Endothelial cell of umbilical vein (primary cell): ENCODE data around the gene ZNF214. TPM values are rescaled to one million over a fixed set of nuclear protein-coding genes. Genes with fewer than 3 reads are reported as not detected.

Experiments used
- BruUV-seq: library from RNA; stranded (reverse); fragments of 400-500 nt; replicated peaks from 2 replicates; lab custom pipeline; 2021; lab: Mats Ljungman, UMichigan
- CTCF ChIA-PET: fragments of 300-600, 350-600 bp; sonication (Branson Sonifier 250); formaldehyde crosslinking; loops from one replicate; lab custom pipeline; 2021; ENCODE audit warnings: antibody characterized with exemption, inconsistent platforms; lab: Charles Lee
- POLR2A ChIA-PET: fragments of 300-600, 350-600 bp; sonication (Branson Sonifier 250); formaldehyde crosslinking; loops from one replicate; lab custom pipeline; 2021; ENCODE audit warnings: antibody characterized with exemption, inconsistent platforms; lab: Charles Lee
- DNase-seq: peaks from one replicate; pipeline ENCODE4 v3.0.0-alpha.2; 2011; ENCODE audit warnings: low read depth, low spot score
- FAIRE-seq: peaks from 2 replicates; lab custom pipeline; 2011; peaks lifted over from hg19 to GRCh38; lab: Jason Lieb, UNC
- H2AFZ ChIP-seq: 2 replicates; pipeline ENCODE4 v1.6.0; 2012; ENCODE audit warnings: low read depth, low read length, control low read depth, inconsistent platforms
- H3K27ac ChIP-seq: 2 replicates; pipeline ENCODE4 v1.5.1; 2011; ENCODE audit warnings: low read depth, mild to moderate bottlenecking, control low read depth, low read length, moderate library complexity; ENCODE audit not compliant: insufficient read depth
- H3K27me3 ChIP-seq, 2 experiments: 2 replicates each; pipeline versions ENCODE4 v1.6.0 to v1.6.1; 2011; ENCODE audit warnings: low read length in 2 of 2, mixed read lengths in 1 of 2; ENCODE audit not compliant: control insufficient read depth in 2 of 2, insufficient read depth in 2 of 2
- H3K36me3 ChIP-seq, 2 experiments: 2 replicates in 1 of 2; 3 replicates in 1 of 2; pipeline ENCODE4 v1.5.1; 2011; ENCODE audit warnings: low read length in 2 of 2, mild to moderate bottlenecking in 1 of 2, moderate library complexity in 1 of 2; ENCODE audit not compliant: control insufficient read depth in 2 of 2, insufficient read depth in 2 of 2; ENCODE audit errors: extremely low read depth in 1 of 2
- H3K4me1 ChIP-seq: 3 replicates; pipeline ENCODE4 v1.5.1; 2011; ENCODE audit warnings: mild to moderate bottlenecking, low read length; ENCODE audit not compliant: control insufficient read depth, insufficient read depth; ENCODE audit errors: extremely low read depth
- H3K4me2 ChIP-seq: 2 replicates; pipeline ENCODE4 v1.6.1; 2011; ENCODE audit warnings: low read length, control low read depth, mixed read lengths; ENCODE audit not compliant: insufficient read depth
- H3K4me3 ChIP-seq, 3 experiments: fragments of 200-600 bp in 1 of 3; sonication (generic), shearing (Covaris generic) in 1 of 3; replicated peaks in 1 of 3; 2 replicates each; pipeline ENCODE4 v1.5.1; 2011 to 2016; ENCODE audit warnings: control low read depth in 3 of 3, low read length in 3 of 3, mild to moderate bottlenecking in 2 of 3, inconsistent platforms in 1 of 3, low read depth in 1 of 3, moderate library complexity in 1 of 3; ENCODE audit not compliant: insufficient read depth in 1 of 3
- H3K79me2 ChIP-seq: 2 replicates; pipeline ENCODE4 v1.6.0; 2012; ENCODE audit warnings: low read length, inconsistent platforms; ENCODE audit not compliant: control insufficient read depth, insufficient read depth
- H3K9ac ChIP-seq: replicated peaks from 2 replicates; pipeline ENCODE3; 2011; ENCODE audit warnings: low read length, control low read depth; ENCODE audit not compliant: insufficient read depth; ENCODE audit errors: extremely low read depth
- H3K9me1 ChIP-seq: replicated peaks from 3 replicates; pipeline ENCODE4 v1.6.0; 2011; ENCODE audit warnings: mild to moderate bottlenecking, low read length; ENCODE audit not compliant: control insufficient read depth, insufficient read depth; ENCODE audit errors: extremely low read depth
- H3K9me3 ChIP-seq: replicated peaks from 2 replicates; pipeline ENCODE4 v1.5.1; 2012; ENCODE audit warnings: low read length, inconsistent platforms; ENCODE audit not compliant: control insufficient read depth, insufficient read depth
- H4K20me1 ChIP-seq: replicated peaks from 2 replicates; pipeline ENCODE3; 2011; ENCODE audit warnings: mild to moderate bottlenecking, low read length; ENCODE audit not compliant: control insufficient read depth, insufficient read depth; ENCODE audit errors: extremely low read depth
- CTCF ChIP-seq, 2 donors: IDR thresholded peaks; 1 replicate in 1 of 2; 2 replicates in 1 of 2; pipeline ENCODE4 v1.5.1; 2011; ENCODE audit warnings: low read length in 2 of 2, mild to moderate bottlenecking in 2 of 2, moderate library complexity in 2 of 2, control low read depth in 1 of 2, inconsistent platforms in 1 of 2, low read depth in 1 of 2; ENCODE audit not compliant: insufficient read depth in 1 of 2; ENCODE audit errors: extremely low read depth in 1 of 2
- EZH2 ChIP-seq: IDR thresholded peaks from 2 replicates; pipeline ENCODE4 v1.6.1; 2012; ENCODE audit warnings: borderline replicate concordance, low read depth, mild to moderate bottlenecking, moderate library complexity, low read length, inconsistent platforms; ENCODE audit not compliant: severe bottlenecking
- FOS ChIP-seq: IDR thresholded peaks from 2 replicates; pipeline ENCODE4 v1.6.1; 2011; ENCODE audit warnings: mild to moderate bottlenecking, low read length, moderate library complexity, borderline replicate concordance; ENCODE audit not compliant: insufficient read depth
- GATA2 ChIP-seq: IDR thresholded peaks from 2 replicates; pipeline ENCODE4 v1.7.0; 2011; ENCODE audit warnings: low read depth, mild to moderate bottlenecking, moderate library complexity, mixed read lengths, low read length; ENCODE audit not compliant: insufficient read length, insufficient read depth
- JUN ChIP-seq: IDR thresholded peaks from 2 replicates; pipeline ENCODE4 v1.6.1; 2011; ENCODE audit warnings: borderline replicate concordance, low read depth; ENCODE audit not compliant: insufficient read length, insufficient read depth
- MAX ChIP-seq: IDR thresholded peaks from 2 replicates; pipeline ENCODE4 v1.6.1; 2011; ENCODE audit not compliant: insufficient read depth, insufficient read length
- MYC ChIP-seq: IDR thresholded peaks from one replicate; pipeline ENCODE4 v1.6.1; 2011; ENCODE audit warnings: mild to moderate bottlenecking, low read depth, low read length
- POLR2A ChIP-seq: IDR thresholded peaks from 2 replicates; pipeline ENCODE4 v1.6.1; 2012; ENCODE audit warnings: low read depth, mild to moderate bottlenecking, control low read depth, low read length
- POLR2AphosphoS5 ChIP-seq: IDR thresholded peaks from 2 replicates; pipeline ENCODE4 v1.6.1; 2012; ENCODE audit warnings: low read depth, mild to moderate bottlenecking, control low read depth, low read length, moderate library complexity; ENCODE audit not compliant: insufficient read depth
- dilution Hi-C: fragments of 300-500 bp; cut with MboI; formaldehyde crosslinking; loops from one replicate; pipeline ENCODE4 v1.15.0; 2019; ENCODE audit warnings: low sequenced_read_pairs; ENCODE audit not compliant: extremely low pct_ligation_motif_present
- intact Hi-C: fragments of 100-400 bp; cut with micrococcal nuclease; formaldehyde crosslinking; loops from one replicate; pipeline ENCODE4 v1.10.0; 2022
- polyA plus RNA-seq, 4 experiments: library from polyadenylated mRNA; depleted of rRNA in 3 of 4; stranded (reverse) in 3 of 4; unstranded in 1 of 4; fragments of >200 nt; gene quantifications; 2 replicates each; pipeline versions ENCODE4 v1.2.1 to v1.2.3, GENCODE V29; 2011 to 2012; ENCODE audit warnings: missing spikeins in 1 of 4
- total RNA-seq: library from RNA; stranded (reverse); gene quantifications from 2 replicates; pipeline ENCODE4 v1.2.3, GENCODE V29; 2021

Gene ZNF214
- total and polyA plus RNA-seq, 2 donors (not counting 3 experiments of a cell fraction or from before 2014, with no cell fraction given) = 0.94 to 1.7 TPM

DNA sequence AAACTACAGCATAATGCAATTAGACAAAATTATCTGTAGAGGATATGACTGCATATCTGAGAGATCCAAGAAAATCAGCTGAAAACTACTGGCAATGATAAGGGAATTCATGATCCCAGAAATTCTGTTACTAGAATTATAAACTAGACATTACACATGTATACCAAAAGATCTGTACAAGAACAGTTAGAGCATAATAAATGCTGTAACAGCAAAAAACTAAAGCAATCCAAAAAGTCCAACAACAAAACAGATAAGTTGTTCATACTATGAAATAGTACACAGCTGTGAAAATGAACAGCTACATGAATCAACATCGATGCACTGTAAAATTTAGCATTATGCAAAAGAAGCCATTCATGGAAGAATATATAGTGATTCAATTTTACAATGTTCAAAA, 6.0 kb downstream of the ZNF214 start:
- DNase-seq = no peak
- no peak overlapping the region for H2AFZ ChIP-seq
- dilution Hi-C loops (no loop called here), intact Hi-C loops (no loop called here)
- no peaks in the 10 kb centered on the region for H3K4me1 ChIP-seq
- H3K27me3 ChIP-seq = no peaks in the 10 kb centered on the region
- H3K9me3 ChIP-seq = no peaks in the 10 kb centered on the region
- CTCF ChIA-PET = interaction anchor here (0.9 kb wide), 1 partner anchor 31 kb away, joined by 3 read pairs; no protein-coding TSS in a partner anchor
- H3K36me3 ChIP-seq = no peaks in the 10 kb centered on the region
- BruUV-seq = no TSS peak
- no peak overlapping the region for H3K9ac ChIP-seq
- POLR2A ChIA-PET = no interaction called here
- H3K9me1 ChIP-seq = no peaks in the 10 kb centered on the region
- no peak overlapping the region for H3K4me3 ChIP-seq
- no peaks in the 10 kb centered on the region for H3K79me2 ChIP-seq
- TF ChIP-seq JUN (no peak), EZH2 (no peak), POLR2A (no peak), POLR2AphosphoS5 (no peak), MAX (no peak), FOS (no peak), CTCF (IDR thresholded peaks at IDR 0.05; ENCODE audit: extremely low read depth in 1 of 2, insufficient read depth in 1 of 2, low read depth in 1 of 2, low read length in 2 of 2) (no peak), MYC (no peak), GATA2 (no peak)
- H3K27ac ChIP-seq = no peak overlapping the region
- no peaks in the 10 kb centered on the region for H4K20me1 ChIP-seq
- no peak for FAIRE-seq
- H3K4me2 ChIP-seq = no peak overlapping the region
